ENCODE measurements around the gene EHBP1. TPM values are rescaled to one million over a fixed set of nuclear protein-coding genes. Genes with fewer than 3 reads are reported as not detected.
A peak's percentile ranks its signal among the peaks of the same experiment; 100 is the strongest.

EHBP1 gene
- total RNA-seq, 2 donors from 2014 or later, result 28.4 to 67.7 TPM

- DNase-seq (ENCODE audit: low spot score), result no peak
- Histone ChIP-seq H3K27me3 (replicated peaks; ENCODE audit: insufficient read depth) (no peaks in the 10 kb centered on the region), H3K4me3 (no peak overlapping the region), H3K36me3 (no peaks in the 10 kb centered on the region), H3K27ac (no peak overlapping the region), H3K9me3 (no peaks in the 10 kb centered on the region), H3K4me1 (ENCODE audit: control insufficient read depth in 1 of 2, low read depth in 2 of 2) (peaks cover 6 to 36% of the 10 kb centered on the region in 2 donors)
- ATAC-seq (ENCODE audit: insufficient number of reproducible peaks, low FRiP score, low read depth), result no peak
- TF ChIP-seq CTCF (IDR thresholded peaks at IDR 0.05), result no peak
Observed at GRCh38 chr2:62661263-62661635, 44.3 kb upstream of the EHBP1 start.

DNA sequence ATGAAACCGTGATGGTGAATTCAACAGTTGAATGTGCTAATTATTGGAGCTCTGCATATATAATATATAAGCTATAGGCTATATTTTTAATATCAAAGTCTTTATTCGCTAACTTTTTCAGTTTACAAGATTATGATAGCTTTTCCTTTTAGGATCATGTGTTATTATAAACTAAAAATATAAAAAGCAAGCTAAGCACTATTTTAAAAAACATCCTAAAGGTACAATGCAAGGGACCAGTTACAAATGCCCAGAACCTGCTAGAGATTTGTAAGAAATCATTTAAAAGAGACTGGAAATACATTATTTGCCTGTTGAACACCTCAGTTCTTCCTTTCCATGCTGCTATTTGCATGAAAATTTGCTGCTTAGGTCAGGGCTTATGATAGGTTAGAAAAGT is 43.4 kb upstream of the EHBP1 start:
- ATAC-seq (ENCODE audit: insufficient number of reproducible peaks, low FRiP score, low read depth) (no peak), DNase-seq (ENCODE audit: low spot score) (no peak)
- H3K36me3 ChIP-seq, result no peaks in the 10 kb centered on the region
- H3K27ac ChIP-seq, result no peak overlapping the region
- H3K9me3 ChIP-seq, result no peaks in the 10 kb centered on the region
- peaks cover 6 to 36% of the 10 kb centered on the region in 2 donors for H3K4me1 ChIP-seq (ENCODE audit: control insufficient read depth in 1 of 2, low read depth in 2 of 2)
- H3K27me3 ChIP-seq (replicated peaks; ENCODE audit: insufficient read depth), result no peaks in the 10 kb centered on the region
- H3K4me3 ChIP-seq, result no peak overlapping the region
- no peak for TF ChIP-seq CTCF (IDR thresholded peaks at IDR 0.05)

- Histone ChIP-seq H3K36me3 (no peaks in the 10 kb centered on the region), H3K27me3 (replicated peaks; ENCODE audit: insufficient read depth) (no peaks in the 10 kb centered on the region), H3K27ac (no peak overlapping the region), H3K9me3 (no peaks in the 10 kb centered on the region), H3K4me3 (no peak overlapping the region), H3K4me1 (ENCODE audit: control insufficient read depth in 1 of 2, low read depth in 2 of 2) (peaks cover 6 to 36% of the 10 kb centered on the region in 2 donors)
- DNase-seq (ENCODE audit: low spot score) (no peak), ATAC-seq (ENCODE audit: insufficient number of reproducible peaks, low FRiP score, low read depth) (no peak)
- TF ChIP-seq CTCF (IDR thresholded peaks at IDR 0.05), result no peak
Observed at GRCh38 chr2:62662554-62662953, 43.0 kb upstream of the EHBP1 start.

GRCh38 chr2:62663411-62663810 is 42.1 kb upstream of the EHBP1 start:
- no peak for TF ChIP-seq CTCF (IDR thresholded peaks at IDR 0.05)
- Histone ChIP-seq H3K9me3 (no peaks in the 10 kb centered on the region), H3K27me3 (replicated peaks; ENCODE audit: insufficient read depth) (no peaks in the 10 kb centered on the region), H3K4me1 (ENCODE audit: control insufficient read depth in 1 of 2, low read depth in 2 of 2) (peaks cover 6 to 36% of the 10 kb centered on the region in 2 donors), H3K4me3 (no peak overlapping the region), H3K27ac (no peak overlapping the region), H3K36me3 (no peaks in the 10 kb centered on the region)
- DNase-seq (ENCODE audit: low spot score), result no peak
- ATAC-seq (ENCODE audit: insufficient number of reproducible peaks, low FRiP score, low read depth), result no peak

- TF ChIP-seq CTCF (IDR thresholded peaks at IDR 0.05), result no peak
- ATAC-seq (ENCODE audit: insufficient number of reproducible peaks, low FRiP score, low read depth) (no peak), DNase-seq (ENCODE audit: low spot score) (no peak)
- H3K4me3 ChIP-seq, result no peak overlapping the region
- peak overlapping the region in 1 of 2 donors; percentile 16 for H3K27ac ChIP-seq
- H3K9me3 ChIP-seq, result no peaks in the 10 kb centered on the region
- H3K4me1 ChIP-seq (ENCODE audit: control insufficient read depth in 1 of 2, low read depth in 2 of 2), result peaks cover 6 to 36% of the 10 kb centered on the region in 2 donors
- H3K27me3 ChIP-seq (replicated peaks; ENCODE audit: insufficient read depth), result no peaks in the 10 kb centered on the region
- H3K36me3 ChIP-seq, result no peaks in the 10 kb centered on the region
Observed at GRCh38 chr2:62663920-62664795, 41.4 kb upstream of the EHBP1 start.

Data from thoracic aorta (tissue), 2 donors.